GM18861 (cell line): ENCODE results near the gene SELENOV.

ENCODE experiments used
- ATAC-seq: cut with Tn5 transposase; IDR thresholded peaks from one replicate; pipeline ENCODE4 v1.9.1; 2021; ENCODE audit not compliant: unreplicated experiment

Gene SELENOV

GRCh38 chr19:39492788-39493187, 22.2 kb upstream of the SELENOV start:
- no peak for ATAC-seq

GRCh38 chr19:39494661-39495060, 20.3 kb upstream of the SELENOV start:
- ATAC-seq: no peak

- ATAC-seq: no peak
Measured at GRCh38 chr19:39496063-39496462, 18.9 kb upstream of the SELENOV start.

GRCh38 chr19:39497701-39497995, 17.3 kb upstream of the SELENOV start:
- no peak for ATAC-seq

GRCh38 chr19:39497996-39498797, 16.7 kb upstream of the SELENOV start:
- ATAC-seq: no peak

GRCh38 chr19:39498798-39499642, 15.9 kb upstream of the SELENOV start, which contains the start of gene DLL3:
TSS of gene DLL3 (plus strand) at chr19:39498947. CDS start at chr19:39498975, 28 bp downstream.
- no peak for ATAC-seq

- no peak for ATAC-seq
Measured at GRCh38 chr19:39499932-39500331, 15.0 kb upstream of the SELENOV start.

GRCh38 chr19:39500543-39500942, 14.4 kb upstream of the SELENOV start:
- no peak for ATAC-seq

- ATAC-seq: no peak
Measured at GRCh38 chr19:39501340-39501739, 13.6 kb upstream of the SELENOV start.

- ATAC-seq: no peak
Measured at GRCh38 chr19:39502640-39503417, 12.1 kb upstream of the SELENOV start.

GRCh38 chr19:39506598-39506943, 8.4 kb upstream of the SELENOV start:
- ATAC-seq: no peak

- no peak for ATAC-seq
Measured at GRCh38 chr19:39506944-39507714, 7.8 kb upstream of the SELENOV start.

- no peak for ATAC-seq
Measured at GRCh38 chr19:39507715-39508364, 7.1 kb upstream of the SELENOV start.

- no peak for ATAC-seq
Measured at GRCh38 chr19:39508629-39509028, 6.3 kb upstream of the SELENOV start.

- no peak for ATAC-seq
Measured at GRCh38 chr19:39509233-39509632, 5.7 kb upstream of the SELENOV start.

- ATAC-seq: no peak
Measured at GRCh38 chr19:39512988-39513387, 2.0 kb upstream of the SELENOV start.

GRCh38 chr19:39515551-39516191, 732 bp downstream of the SELENOV start:
- ATAC-seq: no peak

GRCh38 chr19:39516270-39516669, 1.3 kb downstream of the SELENOV start:
- ATAC-seq: no peak

- no peak for ATAC-seq
Measured at GRCh38 chr19:39517432-39517831, 2.5 kb downstream of the SELENOV start.

- ATAC-seq: no peak
Measured at GRCh38 chr19:39518458-39518857, 3.5 kb downstream of the SELENOV start.
